ENCODE data around the gene CEACAM18.
"Not testable (repeated sequence)": the region's sequence is repeated elsewhere in the genome, so short reads cannot be mapped to it uniquely, and the experiment has no call there.

CEACAM18 gene

DNA sequence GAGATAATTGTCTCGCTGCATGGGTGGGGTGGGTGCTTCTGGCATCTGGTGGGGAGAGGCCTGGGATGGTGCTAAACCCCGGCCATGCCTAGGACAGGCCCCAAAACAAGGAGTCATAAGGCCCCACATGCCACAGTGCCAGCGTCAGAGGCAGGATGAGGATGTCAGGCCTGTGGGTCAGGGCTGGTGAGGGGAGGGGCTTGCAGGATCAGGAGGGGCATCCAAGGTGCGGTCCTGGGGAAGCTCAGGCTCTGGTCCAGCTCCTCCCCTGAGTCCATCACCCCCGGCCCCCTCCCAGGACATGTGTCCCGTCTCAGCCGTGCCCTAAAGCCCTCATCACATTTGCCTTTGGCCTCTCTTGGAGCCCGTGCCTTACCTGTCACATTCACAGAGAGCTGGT lies 22.6 kb downstream of the CEACAM18 start:
- not testable (repeated sequence) for DNase-seq

DNA sequence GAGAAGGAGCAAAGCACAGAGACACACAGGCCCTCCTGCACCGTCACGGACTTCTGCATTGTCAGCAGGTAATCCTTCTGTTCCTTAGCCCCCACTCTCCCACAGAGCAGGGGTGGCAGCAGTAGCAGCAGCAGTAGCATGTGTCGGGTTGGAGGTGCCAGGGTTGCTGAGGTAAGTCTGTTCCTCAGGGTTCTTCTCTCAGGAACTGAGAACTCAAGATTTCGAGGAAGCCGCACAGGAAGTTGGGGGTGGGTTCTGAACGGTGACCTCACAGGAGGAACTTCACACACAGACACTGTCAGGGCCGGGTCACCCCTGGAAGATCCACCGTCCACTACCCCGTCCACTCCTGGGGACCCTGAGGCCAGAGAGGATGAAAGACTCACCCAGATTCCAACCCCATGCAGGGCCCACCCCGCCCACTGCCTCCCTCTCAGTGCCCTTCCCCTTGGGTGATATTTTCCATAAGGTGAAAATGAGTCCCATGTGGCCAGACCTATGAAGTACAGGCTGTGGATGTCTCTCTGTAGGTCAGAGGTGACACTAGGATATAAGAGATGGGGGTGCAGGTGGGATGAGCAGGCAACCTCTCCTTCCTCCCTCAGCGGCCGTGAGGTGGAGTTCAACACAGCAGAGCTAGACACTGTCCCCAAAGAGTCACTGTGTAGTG lies 23.4 kb downstream of the CEACAM18 start, which contains the start of gene SIGLEC12:
TSS of gene SIGLEC12 (minus strand) at position 207 of the 670 bp plus-strand sequence. CDS start at position 140, 67 bp downstream.
- no peak for DNase-seq

DNA sequence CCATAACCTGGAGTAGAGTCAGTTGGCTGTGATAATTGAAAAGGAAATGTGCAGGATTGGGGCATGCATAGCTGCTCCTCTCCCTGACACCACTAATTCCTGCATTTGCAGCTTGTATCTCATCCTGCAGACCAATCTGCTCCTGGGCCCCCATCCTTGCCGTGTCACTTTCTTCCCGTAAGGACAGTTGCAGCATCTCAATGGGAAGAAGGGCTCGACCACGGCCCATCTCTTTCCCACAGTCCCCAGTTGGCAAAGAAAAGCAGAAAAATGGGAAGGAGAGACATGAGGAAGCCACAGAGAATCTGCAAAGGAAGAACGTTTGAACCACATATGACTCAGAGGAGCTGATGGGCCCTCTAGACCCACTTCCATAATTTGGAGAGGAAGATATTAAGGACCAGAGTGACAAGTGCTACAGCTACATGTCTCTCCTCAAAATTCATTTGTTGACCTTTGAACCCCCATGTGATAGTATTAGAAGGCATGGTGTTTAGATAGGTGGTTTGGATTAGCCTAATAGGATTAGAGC lies 25.0 kb downstream of the CEACAM18 start:
- no peak for DNase-seq

DNA sequence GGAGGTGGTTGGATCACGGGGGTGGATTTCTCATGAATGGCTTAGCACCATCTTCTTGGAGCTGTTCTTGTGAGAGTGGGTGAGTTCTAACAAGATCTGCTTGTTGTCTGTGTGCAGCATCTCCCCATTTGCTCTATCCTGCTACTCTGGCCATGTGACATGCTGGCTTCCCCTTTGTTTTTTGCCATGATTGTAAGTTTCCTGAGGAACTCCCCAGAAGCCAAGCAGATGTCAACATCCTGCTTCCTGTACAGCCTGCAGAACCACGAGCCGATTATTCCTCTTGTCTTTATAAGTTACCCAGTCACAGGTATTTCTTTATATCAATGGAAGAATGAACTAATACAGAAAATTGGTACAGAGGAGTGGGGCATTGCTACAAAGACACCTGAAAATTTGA lies 25.6 kb downstream of the CEACAM18 start:
- no peak for DNase-seq

DNA sequence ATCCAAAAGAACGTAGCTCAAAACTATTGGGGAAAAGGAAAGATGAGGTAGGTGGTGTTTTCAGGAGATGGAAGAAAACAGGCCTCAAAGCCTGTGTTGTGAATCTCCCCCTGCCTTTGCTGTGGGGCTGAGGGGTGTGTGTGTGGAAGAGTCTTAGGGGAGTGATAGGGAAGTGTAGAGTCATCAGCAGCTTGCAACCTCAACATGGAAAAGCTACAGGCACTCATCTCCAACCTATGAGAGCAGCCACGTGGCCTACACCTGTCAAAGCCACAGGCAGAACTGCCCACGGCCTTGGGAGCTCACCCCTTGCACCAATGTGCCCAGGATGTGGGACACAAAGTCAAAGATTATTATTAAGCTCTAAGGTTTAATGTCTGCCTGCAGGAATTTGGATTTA lies 27.6 kb downstream of the CEACAM18 start:
- no peak for DNase-seq

DNA sequence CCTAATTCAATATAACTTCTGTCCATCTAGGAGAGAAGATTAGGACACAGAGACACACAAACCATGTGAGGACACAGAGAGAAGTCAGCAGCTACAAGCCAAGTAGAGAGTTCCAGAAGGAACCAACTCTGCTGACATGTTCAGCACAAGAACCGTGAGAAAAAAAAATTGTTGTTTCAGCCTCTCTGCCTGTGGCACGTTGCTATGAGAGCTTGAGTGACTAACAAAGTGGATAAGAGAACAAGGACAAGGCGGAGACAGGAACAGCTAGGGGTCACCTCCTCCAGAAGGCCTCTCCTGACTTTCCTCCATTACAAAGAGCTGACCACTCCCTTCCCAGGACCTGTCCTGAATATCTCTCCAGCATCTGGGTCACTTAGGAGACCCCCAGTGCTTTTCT lies 28.9 kb downstream of the CEACAM18 start:
- DNase-seq = no peak

DNA sequence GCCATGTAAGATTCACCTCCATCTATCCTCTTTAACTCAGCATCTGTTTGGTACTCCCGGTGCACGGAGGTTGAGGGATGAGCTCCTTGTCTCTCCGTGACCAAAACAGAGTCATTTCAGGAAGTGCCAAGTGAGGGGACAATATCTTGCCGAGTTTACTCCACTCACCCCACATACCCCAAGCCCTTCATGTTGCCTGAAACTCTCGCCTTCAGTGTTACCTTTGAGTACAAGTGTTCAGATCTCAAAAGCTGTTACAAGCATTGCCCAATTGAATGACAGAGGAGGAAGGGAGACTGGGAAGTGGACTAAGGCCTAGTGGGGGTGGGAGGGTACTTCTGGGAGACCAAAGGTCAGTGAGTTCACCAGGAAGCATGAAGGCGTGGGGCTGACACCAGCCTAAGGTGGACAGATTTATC lies 29.3 kb downstream of the CEACAM18 start:
- DNase-seq = no peak

DNA sequence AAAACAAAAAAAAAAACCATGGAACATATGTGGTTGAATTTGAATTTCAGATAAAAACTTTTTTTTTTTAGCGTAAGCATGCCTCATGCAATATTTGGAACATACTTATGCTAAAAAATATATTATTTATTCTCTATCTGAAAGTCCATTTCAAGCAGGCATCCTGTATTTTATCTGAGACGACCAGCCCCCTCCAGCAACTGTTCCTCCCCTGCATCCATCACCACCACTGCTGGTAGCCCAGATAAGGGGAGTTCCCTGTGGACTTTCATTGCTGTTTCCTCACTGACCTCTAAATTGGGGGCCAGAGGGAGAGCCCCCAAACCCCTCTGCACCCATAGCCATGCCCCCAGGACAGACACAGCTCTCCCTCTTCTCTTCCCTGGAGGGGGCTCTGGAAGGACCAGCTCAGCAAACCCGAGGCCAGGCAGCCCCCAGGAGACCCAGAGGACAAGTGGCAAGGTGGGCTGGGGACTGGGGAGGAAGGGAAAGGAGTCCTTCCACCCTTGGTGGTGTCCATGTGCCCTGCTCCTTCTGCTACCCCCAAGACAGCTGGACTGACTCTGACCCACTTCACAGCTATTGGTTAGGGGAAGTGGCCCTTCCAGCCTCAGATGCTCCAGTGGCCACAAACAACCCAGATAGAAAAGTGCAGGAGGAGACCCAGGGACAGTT lies 29.9 kb downstream of the CEACAM18 start:
- DNase-seq = no peak

DNA sequence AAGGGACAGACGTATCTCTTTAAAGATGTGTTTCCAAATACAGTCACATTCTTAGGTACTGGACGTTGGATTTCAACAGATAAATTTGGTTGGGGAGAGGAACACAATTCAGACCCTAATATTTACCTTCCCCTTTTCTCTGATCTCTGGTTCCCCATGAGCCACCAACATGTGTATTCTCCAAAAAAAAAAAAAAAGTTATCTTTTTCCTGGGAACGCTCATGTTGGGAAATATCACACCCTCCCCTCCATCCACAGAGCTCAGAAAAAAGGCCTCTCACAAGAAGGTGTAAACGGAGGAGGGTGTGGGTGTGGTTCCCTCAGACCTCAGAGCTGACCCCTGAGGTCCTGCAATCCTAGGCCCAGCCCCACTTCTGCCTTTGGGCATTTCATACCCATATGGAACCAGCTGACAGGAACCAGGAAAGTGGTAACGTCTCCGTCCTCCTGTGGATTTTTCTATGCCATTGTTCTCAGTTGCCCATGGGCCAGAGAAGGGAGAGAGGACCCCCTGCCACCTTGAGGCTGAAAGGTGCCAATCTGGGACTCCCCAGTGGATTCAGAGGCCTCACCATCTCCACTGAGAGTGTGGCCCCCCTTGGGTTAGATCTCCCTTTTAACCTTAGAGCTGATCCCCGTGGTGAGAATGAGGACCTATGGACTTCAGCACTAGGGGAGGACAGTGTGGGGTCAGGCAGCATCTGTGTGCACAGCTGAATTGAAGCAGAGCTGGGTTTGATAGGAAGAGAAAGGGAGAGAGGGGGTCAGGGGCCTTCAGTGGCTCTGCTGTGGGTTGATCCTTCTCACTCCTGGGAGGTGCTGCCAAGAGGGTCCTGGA lies 31.7 kb downstream of the CEACAM18 start:
- DNase-seq = no peak

DNA sequence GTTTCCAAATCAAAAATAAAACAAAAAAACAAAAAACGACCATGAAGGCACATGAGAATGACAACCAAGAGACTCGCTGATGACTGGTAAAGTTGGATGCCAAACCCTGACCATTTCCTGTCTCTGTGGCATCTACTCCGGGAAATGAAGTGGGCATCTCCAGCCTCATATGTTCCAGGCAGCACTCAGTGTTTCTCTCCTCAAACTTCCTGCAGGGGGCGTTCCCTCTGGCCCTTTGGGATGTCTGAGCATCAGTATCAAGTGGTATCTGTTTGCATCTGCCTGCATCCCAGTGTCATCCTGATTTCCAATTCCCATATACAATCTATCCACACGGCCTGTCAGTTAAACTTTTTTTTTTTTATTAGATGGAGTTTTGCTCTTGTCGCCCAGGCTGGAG lies 33.0 kb downstream of the CEACAM18 start:
- DNase-seq = no peak

DNA sequence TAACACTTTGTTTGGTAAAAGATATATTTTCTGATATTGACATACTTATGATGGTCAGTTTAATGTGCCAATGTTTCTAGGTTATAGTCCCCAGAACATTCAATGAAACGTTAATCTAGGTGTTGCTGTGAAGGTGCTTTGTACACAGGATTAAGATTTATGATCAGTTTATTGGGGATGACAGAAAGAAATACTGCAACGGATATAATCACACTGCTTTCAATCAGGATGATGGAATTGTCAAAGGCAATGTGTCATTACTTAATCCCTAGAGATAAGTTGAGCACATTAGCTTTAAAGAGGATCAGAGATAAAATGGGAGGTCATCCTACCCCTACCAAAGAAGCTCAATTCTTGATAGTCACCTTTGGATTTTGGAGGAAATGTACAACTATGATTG lies 35.6 kb downstream of the CEACAM18 start:
- no peak for DNase-seq

DNA sequence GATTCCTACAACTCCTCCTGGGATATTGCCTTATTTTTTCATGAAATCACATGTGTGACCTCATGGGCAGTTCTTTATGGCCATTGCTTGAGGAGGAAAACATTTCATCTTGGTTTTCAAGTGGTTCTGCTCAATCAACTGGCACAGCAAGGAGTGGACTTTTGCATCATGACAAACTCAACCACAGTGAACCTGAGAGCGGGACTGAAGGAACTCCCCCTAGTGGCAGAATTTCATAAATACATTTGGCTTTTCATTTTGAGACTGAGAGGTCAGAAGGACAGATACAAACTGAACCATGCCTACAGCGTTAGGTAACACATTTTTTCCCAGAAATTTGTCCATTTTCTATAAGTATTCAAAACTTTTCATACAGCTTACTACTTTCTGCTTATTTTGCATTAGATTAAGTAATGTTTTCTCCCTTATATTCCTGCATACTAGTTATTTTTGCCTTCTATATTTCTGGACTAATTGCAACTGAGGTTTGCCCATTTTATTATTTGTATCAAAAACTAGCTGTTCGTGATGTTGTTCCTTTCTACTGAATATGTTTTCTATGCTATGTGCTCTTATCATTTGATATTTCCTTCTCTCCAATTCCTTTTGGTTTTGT lies 36.6 kb downstream of the CEACAM18 start:
- DNase-seq = no peak

DNA sequence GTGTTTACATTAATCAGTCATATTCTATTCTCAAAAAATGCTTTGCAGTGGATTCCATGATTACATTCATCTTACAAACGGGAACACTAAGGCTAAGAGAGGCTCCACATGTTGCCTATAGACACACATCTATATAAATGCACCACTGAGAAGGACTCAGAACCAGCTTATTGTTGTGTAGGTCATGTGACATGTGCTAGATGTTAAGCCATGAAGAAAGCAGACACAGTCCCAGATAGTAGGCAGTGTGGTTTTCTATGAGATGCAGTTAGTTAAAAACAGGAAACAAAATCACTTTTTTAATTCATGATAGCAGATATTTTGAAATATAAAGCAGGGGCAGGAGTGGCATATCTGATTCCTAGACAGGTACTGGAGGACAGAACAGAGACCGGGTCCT lies 42.4 kb downstream of the CEACAM18 start:
- no peak for DNase-seq

DNA sequence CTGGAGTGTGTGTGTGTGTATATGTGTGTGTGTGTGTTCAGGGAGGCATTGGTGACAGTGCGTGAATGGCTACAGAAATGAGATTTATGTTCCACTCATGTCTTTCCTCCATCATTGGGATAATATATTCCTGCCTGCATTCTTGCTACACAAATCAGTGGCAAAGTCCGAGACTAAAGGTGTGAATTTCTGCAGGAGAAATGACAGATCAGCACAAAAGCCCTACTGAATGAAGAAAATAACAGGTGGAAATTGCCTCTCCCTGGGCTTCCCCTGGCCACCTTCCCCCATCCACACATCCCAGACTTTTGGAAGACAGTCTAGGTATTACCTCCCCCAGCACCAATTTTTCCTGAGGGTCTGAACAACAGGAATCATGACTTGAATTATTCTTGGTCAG lies 43.0 kb downstream of the CEACAM18 start:
- no peak for DNase-seq

DNA sequence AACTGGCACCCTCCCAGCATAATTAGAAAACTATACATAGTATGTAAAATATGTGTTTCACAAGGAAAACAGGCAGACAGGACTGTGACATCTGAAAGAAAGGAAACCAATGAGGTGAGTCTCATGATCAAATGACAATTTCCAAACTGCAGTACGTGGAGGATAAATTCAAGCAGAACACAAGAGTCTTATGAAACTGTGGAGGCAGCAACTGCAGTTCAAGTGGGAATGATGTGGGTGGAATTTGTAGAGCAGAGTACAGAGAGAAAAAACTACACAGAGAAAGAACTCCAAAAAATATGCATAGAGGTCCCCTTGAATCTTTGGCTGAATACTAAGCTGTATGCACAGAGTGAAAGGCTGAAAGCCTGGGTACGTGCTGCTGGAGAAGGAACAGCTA lies 43.4 kb downstream of the CEACAM18 start:
- DNase-seq = no peak

DNA sequence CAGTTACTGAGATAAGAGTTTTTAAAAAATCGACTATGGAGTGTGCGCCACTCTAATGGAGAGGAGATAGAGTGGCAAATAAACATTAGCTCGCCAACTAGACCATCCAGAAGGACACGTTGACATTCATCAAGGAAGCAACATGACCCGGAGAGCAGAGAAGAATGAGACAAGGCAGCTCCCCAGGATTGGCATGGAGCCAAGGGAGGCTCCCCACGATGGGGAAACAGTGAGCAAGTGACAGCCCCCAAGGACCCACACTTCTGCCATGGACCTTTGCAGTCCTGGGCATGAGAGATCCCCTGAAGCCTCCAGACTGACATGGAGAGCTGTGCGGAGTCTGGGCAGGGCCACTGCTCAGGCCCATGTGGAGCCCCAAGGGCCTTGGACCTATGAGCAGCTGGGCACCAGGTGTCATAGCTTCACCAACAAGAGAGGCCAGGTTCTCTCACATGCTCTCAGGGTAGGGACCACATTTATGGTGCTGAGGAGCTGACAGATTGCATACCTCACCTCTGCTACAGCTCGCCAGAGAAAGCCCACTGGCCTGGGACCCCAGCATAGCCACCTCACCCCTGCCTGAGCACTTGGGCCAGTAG lies 46.4 kb downstream of the CEACAM18 start:
- no peak for DNase-seq

DNA sequence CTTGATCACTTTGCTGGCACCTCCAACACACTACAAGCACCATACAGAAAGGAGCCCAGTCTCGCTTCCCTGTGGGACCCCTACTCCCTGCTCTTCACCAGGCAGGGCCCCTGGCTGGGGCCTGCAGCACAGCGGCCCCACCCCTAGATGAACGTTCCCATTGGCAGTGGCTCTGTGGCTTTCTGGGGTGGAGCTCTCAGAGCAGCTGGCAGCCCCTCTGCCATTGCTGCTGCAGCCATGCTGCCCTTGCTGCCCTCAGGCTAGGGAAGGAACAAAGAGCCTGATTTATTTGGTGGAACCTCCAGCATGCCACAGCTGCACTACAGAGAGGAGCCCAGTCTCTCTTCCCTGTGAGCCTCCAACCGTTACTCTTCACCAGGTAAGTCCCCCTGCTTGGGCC lies 47.3 kb downstream of the CEACAM18 start:
- DNase-seq = no peak

DNA sequence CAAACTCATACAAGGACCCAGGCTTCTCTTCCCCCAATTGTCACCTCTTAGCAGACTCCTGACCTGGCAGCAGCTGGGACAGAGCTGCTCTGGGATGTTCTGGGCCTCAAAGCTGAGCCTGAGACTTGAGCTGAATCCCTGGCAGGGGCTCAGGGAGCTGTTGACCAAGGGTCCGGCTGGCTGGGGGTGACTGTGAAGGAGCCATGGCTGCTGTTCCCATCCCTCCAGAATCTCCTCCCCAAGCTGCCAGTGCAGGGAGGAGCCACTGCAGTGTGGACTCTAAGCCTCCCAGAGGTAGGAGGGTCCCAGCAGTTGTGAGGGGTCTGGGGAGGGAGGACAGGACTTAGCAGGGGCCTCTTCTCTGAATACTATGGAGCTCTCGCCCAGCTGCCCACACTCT lies 51.0 kb downstream of the CEACAM18 start:
- no peak for DNase-seq

DNA sequence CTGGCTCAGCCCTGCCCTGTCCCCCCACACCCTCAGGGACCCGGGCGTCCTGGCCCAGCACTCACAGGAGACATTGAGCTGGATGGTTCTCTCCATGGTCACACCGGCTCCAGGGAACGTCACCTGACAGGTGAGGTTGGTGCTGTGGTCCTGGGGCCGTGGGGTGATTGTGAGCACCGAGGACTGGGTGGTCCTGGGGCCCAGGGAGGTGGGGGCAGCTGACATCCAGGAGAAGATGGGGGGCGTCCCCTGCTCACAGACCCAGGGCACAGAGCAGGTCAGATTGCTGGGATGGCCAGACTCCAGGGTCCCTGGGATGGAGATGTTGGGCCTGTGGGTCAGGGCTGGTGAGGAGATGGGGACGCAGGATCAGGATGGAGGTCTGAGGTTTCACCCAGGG lies 52.3 kb downstream of the CEACAM18 start:
- no peak for DNase-seq

DNA sequence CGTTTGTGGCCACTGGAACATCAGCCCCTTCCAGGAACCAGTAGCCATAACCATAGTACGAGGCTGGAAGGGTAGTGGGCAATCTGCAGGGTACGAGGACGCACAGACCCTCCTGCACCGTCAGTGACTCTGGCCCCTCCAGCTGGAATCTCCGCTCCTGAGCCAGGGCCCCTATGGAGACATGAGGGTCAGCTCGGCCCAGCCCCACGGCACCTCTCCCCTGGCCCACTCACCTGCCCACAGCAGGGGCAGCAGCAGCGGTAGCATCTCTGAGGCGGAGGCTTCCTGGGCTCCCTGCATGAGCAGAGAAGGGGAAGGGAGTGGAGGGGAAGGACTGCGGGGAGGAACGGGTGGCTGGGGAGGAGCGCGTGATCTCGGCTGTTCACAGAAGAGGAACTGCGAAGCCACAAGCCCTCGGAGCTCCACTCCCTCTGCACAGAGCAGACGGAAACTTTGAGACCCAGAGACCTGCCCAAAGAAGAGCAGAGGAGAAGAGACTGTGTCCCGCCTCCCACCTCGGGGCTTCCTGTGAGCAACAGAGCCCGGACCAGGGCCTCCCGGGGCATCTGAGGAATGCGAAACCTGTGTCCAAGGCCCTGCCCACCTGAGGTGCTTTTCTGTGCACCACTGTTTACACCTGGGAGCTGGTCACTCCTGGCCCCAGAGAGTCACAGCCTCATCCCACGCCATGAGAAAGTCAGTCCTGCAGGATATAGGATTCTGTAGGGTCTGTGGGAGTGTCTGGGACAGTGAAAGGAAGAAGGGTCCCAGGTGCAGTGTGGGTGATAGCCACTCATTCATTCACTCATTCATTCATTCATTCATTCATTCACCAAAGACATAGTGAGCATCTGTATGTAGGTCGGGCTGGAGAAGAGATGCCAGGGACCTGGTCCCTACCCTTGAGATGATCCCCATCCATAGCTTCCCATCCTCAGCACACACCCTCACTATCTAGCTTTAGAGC lies 53.3 kb downstream of the CEACAM18 start, which contains the start of gene SIGLEC6:
TSS of gene SIGLEC6 (minus strand) at position 322 of the 967 bp plus-strand sequence. CDS start at position 300, 22 bp downstream.
- no peak for DNase-seq

DNA sequence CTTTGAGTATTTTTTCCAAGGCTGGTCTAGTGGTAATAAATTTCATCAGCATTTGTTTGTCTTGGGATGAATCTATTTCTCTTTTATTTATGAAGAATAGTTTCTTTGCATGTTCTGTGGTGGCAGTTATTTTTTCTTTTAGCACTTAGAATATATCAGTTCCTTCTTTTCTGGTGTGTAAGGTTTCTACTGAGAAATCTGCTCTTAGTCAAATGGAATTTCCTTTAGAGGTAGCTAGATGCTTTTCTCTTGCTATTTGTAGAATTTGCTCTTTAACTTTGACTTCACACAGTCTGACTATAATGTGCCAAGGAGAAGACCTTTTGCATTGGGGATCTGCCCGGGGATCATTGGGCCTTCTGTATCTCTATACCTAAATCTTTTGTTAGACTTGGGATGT lies 57.2 kb downstream of the CEACAM18 start:
- no peak for DNase-seq

Measured in left hindlimb (tissue), 1 donor.